WTC11 (cell line): ENCODE results near the gene FAM204A. TPM values are rescaled to one million over a fixed set of nuclear protein-coding genes. Genes with fewer than 3 reads are reported as not detected.

ENCODE experiments used
- ATAC-seq: fragments of 200-7000 bp; cut with Tn5 transposase; 2 replicates; pipeline ENCODE4 v1.10.0; 2021; ENCODE audit warnings: mild to moderate bottlenecking, moderate library complexity
- CTCF ChIA-PET: fragments of 300-600 bp; sonication (Branson Sonifier 250); formaldehyde crosslinking; loops from one replicate; lab custom pipeline; 2021; ENCODE audit warnings: antibody characterized with exemption; lab: Charles Lee
- POLR2A ChIA-PET: fragments of 350-600 bp; sonication (Branson Sonifier 250); formaldehyde crosslinking; loops from one replicate; lab custom pipeline; 2021; ENCODE audit warnings: antibody characterized with exemption; lab: Charles Lee
- DNase-seq: peaks from one replicate; pipeline ENCODE4 v3.0.0; 2021; ENCODE audit warnings: low spot score
- H3K27ac Mint-ChIP-seq: 2 replicates; pipeline ENCODE4 v1.8.0; 2021; ENCODE audit warnings: mixed read lengths
- H3K27me3 Mint-ChIP-seq: 2 replicates; pipeline ENCODE4 v1.8.0; 2021; ENCODE audit warnings: low read depth, mild to moderate bottlenecking, moderate library complexity, mixed read lengths
- H3K36me3 Mint-ChIP-seq: 2 replicates; pipeline ENCODE4 v1.8.0; 2021; ENCODE audit warnings: mixed read lengths
- H3K4me1 Mint-ChIP-seq: 2 replicates; pipeline ENCODE4 v1.8.0; 2022; ENCODE audit warnings: mixed read lengths
- H3K4me3 Mint-ChIP-seq: 2 replicates; pipeline ENCODE4 v1.8.0; 2021; ENCODE audit warnings: mild to moderate bottlenecking, moderate library complexity, mixed read lengths
- H3K9me3 Mint-ChIP-seq: 2 replicates; pipeline ENCODE4 v1.8.0; 2021; ENCODE audit warnings: mixed read lengths
- AFF4 ChIP-seq: sonication (generic); formaldehyde crosslinking; IDR thresholded peaks from 2 replicates; pipeline ENCODE4 v1.8.1; 2023; ENCODE audit warnings: mild to moderate bottlenecking, missing genetic modification reagents, borderline replicate concordance
- CREB1 ChIP-seq: sonication (generic); formaldehyde crosslinking; IDR thresholded peaks from 2 replicates; pipeline ENCODE4 v1.8.0; 2023; ENCODE audit warnings: mild to moderate bottlenecking, missing genetic modification reagents
- E2F4 ChIP-seq: sonication (generic); formaldehyde crosslinking; IDR thresholded peaks from 2 replicates; pipeline ENCODE4 v1.8.1; 2022; ENCODE audit warnings: low read depth, mild to moderate bottlenecking, moderate library complexity, missing genetic modification reagents, borderline replicate concordance
- ERG ChIP-seq: fragments of 250-450 bp; sonication (Bioruptor Pico); IDR thresholded peaks from 2 replicates; pipeline ENCODE4 v1.8.0; 2021; ENCODE audit warnings: mild to moderate bottlenecking
- ETV6 ChIP-seq: sonication (generic); formaldehyde crosslinking; IDR thresholded peaks from 2 replicates; pipeline ENCODE4 v1.8.1; 2022; ENCODE audit warnings: mild to moderate bottlenecking, missing genetic modification reagents
- JUN ChIP-seq: sonication (generic); formaldehyde crosslinking; IDR thresholded peaks from 2 replicates; pipeline ENCODE4 v1.8.0; 2023; ENCODE audit warnings: mild to moderate bottlenecking, missing genetic modification reagents
- MXD4 ChIP-seq: fragments of 250-450 bp; sonication (Bioruptor Pico); IDR thresholded peaks from 2 replicates; pipeline ENCODE4 v1.8.0; 2021; ENCODE audit warnings: mild to moderate bottlenecking, moderate library complexity, borderline replicate concordance
- MYBL2 ChIP-seq: sonication (generic); formaldehyde crosslinking; IDR thresholded peaks from 2 replicates; pipeline ENCODE4 v1.8.1; 2023; ENCODE audit warnings: mild to moderate bottlenecking, moderate library complexity, missing genetic modification reagents
- NR3C1 ChIP-seq: sonication (generic); formaldehyde crosslinking; conservative IDR thresholded peaks from 2 replicates; pipeline ENCODE4 v1.8.1; 2023; ENCODE audit warnings: low read depth, mild to moderate bottlenecking, missing genetic modification reagents
- PRDM15 ChIP-seq: sonication (generic); formaldehyde crosslinking; IDR thresholded peaks from 2 replicates; pipeline ENCODE4 v1.8.0; 2022; ENCODE audit warnings: missing genetic modification reagents
- SMAD3 ChIP-seq: sonication (generic); formaldehyde crosslinking; IDR thresholded peaks from 2 replicates; pipeline ENCODE4 v1.8.0; 2022; ENCODE audit warnings: missing genetic modification reagents, mild to moderate bottlenecking, borderline replicate concordance
- SMAD4 ChIP-seq: sonication (generic); formaldehyde crosslinking; IDR thresholded peaks from 2 replicates; pipeline ENCODE4 v1.8.0; 2022; ENCODE audit warnings: mild to moderate bottlenecking, missing genetic modification reagents
- ZBTB21 ChIP-seq: sonication (generic); formaldehyde crosslinking; IDR thresholded peaks from 2 replicates; pipeline ENCODE4 v1.8.1; 2023; ENCODE audit warnings: mild to moderate bottlenecking, missing genetic modification reagents, borderline replicate concordance
- total RNA-seq: library from RNA; stranded (reverse); gene quantifications from 3 replicates; pipeline ENCODE4 v1.2.3, GENCODE V29; 2021
- TF ChIP-seq, protein P1 (sequence below): sonication (generic); formaldehyde crosslinking; IDR thresholded peaks from 2 replicates; pipeline ENCODE4 v1.8.1; 2023; ENCODE audit warnings: mild to moderate bottlenecking, missing genetic modification reagents
- TF ChIP-seq, protein P2 (sequence below): fragments of 250-450 bp; sonication (Bioruptor Pico); IDR thresholded peaks from 2 replicates; pipeline ENCODE4 v2.1.2; 2022; ENCODE audit warnings: mild to moderate bottlenecking, moderate library complexity

The FAM204A gene
- total RNA-seq, 1 experiment from 2014 or later, result 33.3 TPM

GRCh38 chr10:118258285-118258684 lies 83.8 kb downstream of the FAM204A start:
- POLR2A ChIA-PET, result no interaction called here
- no peak overlapping the region for H3K4me3 Mint-ChIP-seq
- H3K27ac Mint-ChIP-seq, result no peak overlapping the region
- TF ChIP-seq PRDM15, result no peak
- no peak for TF ChIP-seq AFF4 (CRISPR knock-in tag)
- TF ChIP-seq SMAD3 (CRISPR knock-in tag), result no peak
- TF ChIP-seq, protein P1, sequence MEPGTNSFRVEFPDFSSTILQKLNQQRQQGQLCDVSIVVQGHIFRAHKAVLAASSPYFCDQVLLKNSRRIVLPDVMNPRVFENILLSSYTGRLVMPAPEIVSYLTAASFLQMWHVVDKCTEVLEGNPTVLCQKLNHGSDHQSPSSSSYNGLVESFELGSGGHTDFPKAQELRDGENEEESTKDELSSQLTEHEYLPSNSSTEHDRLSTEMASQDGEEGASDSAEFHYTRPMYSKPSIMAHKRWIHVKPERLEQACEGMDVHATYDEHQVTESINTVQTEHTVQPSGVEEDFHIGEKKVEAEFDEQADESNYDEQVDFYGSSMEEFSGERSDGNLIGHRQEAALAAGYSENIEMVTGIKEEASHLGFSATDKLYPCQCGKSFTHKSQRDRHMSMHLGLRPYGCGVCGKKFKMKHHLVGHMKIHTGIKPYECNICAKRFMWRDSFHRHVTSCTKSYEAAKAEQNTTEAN (CRISPR knock-in tag), result no peak
- TF ChIP-seq NR3C1 (CRISPR knock-in tag), result no peak
- TF ChIP-seq ETV6, result no peak
- no peak for TF ChIP-seq ZBTB21 (CRISPR knock-in tag)
- no peak for TF ChIP-seq CREB1 (CRISPR knock-in tag)
- TF ChIP-seq MYBL2 (CRISPR knock-in tag), result no peak
- TF ChIP-seq JUN (CRISPR knock-in tag), result no peak
- TF ChIP-seq E2F4 (CRISPR knock-in tag), result no peak
- TF ChIP-seq, all 79 proteins: peak for 0
- Mint-ChIP-seq H3K36me3 (no peaks in the 10 kb centered on the region), H3K9me3 (no peaks in the 10 kb centered on the region), H3K4me1 (peaks cover 18% of the 10 kb centered on the region), H3K27me3 (peaks cover 97% of the 10 kb centered on the region)
- CTCF ChIA-PET, result interaction anchor here (0.6 to 2.9 kb wide), 17 partner anchors 9 to 815 kb away, joined by 3 to 24 read pairs (median 7); partner anchors contain the start of gene RAB11FIP2
- DNase-seq, result no peak
- no peak for ATAC-seq

DNA sequence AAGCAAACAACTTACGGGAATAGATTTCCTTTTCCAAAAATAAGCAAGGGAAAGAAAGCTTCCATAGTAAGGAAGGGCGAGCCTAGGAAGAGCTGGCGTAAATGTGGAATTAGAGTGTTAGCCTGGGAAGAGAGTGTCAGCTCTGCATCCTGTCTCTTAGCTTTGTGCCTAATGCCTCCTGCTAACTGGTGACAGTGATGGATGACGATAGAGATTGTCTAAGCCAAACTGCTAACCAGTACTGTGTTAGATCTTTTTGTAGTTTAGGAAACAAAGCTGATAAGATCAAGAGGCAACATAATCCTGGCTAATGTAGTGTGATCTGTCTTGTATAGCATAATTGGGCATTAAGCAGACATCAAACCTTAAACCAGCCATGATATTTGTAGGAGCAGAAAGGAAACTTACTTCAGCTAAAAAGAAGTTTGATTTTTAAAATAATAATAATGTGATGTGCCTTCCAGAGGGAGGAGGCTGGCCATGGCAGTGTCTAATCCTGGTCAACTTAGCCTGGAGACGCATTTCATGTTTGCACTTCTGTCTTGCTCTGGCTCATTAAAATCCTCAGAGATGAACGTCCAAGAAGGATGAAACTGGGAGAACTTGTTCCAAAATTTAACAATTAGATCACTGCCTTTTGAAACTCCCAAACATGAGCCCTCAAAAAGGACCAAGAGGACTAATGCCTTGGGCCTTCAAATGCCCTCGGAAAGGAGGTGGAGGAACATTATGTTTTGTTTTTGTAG lies 85.1 kb downstream of the FAM204A start:
- ATAC-seq (no peak), DNase-seq (no peak)
- POLR2A ChIA-PET, result no interaction called here
- Mint-ChIP-seq H3K4me1 (peaks cover 18% of the 10 kb centered on the region), H3K27me3 (peaks cover 88% of the 10 kb centered on the region), H3K27ac (no peak overlapping the region), H3K36me3 (no peaks in the 10 kb centered on the region), H3K9me3 (no peaks in the 10 kb centered on the region), H3K4me3 (no peak overlapping the region)
- no peak for TF ChIP-seq MXD4 (CRISPR knock-in tag)
- TF ChIP-seq SMAD4 (CRISPR knock-in tag), result no peak
- TF ChIP-seq, protein P2, sequence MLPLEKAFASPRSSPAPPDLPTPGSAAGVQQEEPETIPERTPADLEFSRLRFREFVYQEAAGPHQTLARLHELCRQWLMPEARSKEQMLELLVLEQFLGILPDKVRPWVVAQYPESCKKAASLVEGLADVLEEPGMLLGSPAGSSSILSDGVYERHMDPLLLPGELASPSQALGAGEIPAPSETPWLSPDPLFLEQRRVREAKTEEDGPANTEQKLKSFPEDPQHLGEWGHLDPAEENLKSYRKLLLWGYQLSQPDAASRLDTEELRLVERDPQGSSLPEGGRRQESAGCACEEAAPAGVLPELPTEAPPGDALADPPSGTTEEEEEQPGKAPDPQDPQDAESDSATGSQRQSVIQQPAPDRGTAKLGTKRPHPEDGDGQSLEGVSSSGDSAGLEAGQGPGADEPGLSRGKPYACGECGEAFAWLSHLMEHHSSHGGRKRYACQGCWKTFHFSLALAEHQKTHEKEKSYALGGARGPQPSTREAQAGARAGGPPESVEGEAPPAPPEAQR, result no peak
- no peak for TF ChIP-seq ERG
- CTCF ChIA-PET, result interaction anchor here (1.0 to 2.9 kb wide), 3 partner anchors 9 to 760 kb away, joined by 3 to 11 read pairs (median 4); no protein-coding TSS in a partner anchor
